ENCODE data around the gene OGA. TPM values are rescaled to one million over a fixed set of nuclear protein-coding genes. Genes with fewer than 3 reads are reported as not detected.

The OGA gene
- total RNA-seq, 2 experiments from 2014 or later, result 395 to 416 TPM

DNA sequence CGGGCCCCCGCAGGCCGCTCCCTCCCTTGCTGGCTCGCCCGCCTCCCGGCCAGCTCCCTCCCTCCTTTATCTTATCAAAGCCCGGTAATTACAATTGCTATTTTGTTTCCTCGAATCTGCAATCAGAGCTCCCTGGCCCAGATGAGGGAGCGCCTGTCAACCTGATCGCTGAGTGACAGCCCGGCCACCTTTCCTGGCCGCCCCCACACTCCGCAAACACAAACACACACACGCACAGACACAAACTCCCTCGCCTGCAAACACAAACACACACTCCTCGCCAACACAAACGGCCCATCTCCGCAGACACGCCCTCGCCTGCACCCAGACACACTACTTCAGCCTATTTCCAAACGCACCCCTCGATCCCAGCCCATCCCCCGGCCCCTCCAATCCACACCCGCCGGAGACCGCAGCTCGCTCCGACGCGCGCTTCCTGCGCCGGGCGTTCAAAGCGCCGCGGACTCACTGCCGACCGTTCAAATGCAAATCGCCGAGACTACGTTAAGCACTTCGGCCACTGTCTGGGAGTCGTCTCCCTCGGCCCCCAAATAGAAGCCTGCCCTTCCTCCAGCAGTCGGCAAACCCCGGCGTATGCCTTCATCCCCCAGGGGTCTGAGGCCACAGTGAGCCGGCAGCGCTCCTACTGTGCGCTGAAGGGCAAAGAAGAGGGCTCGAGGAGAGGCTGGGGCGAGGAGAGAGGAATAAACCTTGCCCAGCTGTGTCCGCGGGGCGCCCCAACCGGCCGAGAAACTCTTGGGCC is 39.3 kb downstream of the OGA start:
- Histone ChIP-seq H3K27me3 (ENCODE audit: control insufficient read depth in 1 of 2, insufficient read depth in 2 of 2, low read length in 2 of 2) (peaks cover 44 to 49% of the 10 kb centered on the region in 2 experiments), H3K4me3 (ENCODE audit: low read length) (peak overlapping the region; percentile 59), H3K27ac (ENCODE audit: low read depth in 1 of 2, low read length in 2 of 2) (no peak overlapping the region), H3K4me1 (ENCODE audit: insufficient read depth, low read length) (peaks cover 76% of the 10 kb centered on the region), H3K36me3 (ENCODE audit: insufficient read depth, low read length) (peaks cover under 1% of the 10 kb centered on the region), H3K9me3 (ENCODE audit: control insufficient read depth in 1 of 2, insufficient read depth in 1 of 2, low read length in 2 of 2) (peaks cover 0 to 28% of the 10 kb centered on the region in 2 experiments)
- DNase-seq (peak in 3 of 14 experiments; percentile 27 to 50 (median 48)), ATAC-seq (ENCODE audit: poor library complexity) (no peak)
- POLR2A ChIA-PET, result no interaction called here
- CTCF ChIA-PET, result no interaction called here
- intact Hi-C loops (cut with DNase I, micrococcal nuclease), result no loop called here
- Mint-ChIP-seq H3K4me3 (peak overlapping the region; percentile 52), H3K4me1 (ENCODE audit: low read depth) (peaks cover 63% of the 10 kb centered on the region), H3K9me3 (no peaks in the 10 kb centered on the region), H3K27ac (no peak overlapping the region), H3K27me3 (peaks cover 37% of the 10 kb centered on the region), H3K36me3 (ENCODE audit: low read depth) (peaks cover 6% of the 10 kb centered on the region)
- TF ChIP-seq, protein P1, sequence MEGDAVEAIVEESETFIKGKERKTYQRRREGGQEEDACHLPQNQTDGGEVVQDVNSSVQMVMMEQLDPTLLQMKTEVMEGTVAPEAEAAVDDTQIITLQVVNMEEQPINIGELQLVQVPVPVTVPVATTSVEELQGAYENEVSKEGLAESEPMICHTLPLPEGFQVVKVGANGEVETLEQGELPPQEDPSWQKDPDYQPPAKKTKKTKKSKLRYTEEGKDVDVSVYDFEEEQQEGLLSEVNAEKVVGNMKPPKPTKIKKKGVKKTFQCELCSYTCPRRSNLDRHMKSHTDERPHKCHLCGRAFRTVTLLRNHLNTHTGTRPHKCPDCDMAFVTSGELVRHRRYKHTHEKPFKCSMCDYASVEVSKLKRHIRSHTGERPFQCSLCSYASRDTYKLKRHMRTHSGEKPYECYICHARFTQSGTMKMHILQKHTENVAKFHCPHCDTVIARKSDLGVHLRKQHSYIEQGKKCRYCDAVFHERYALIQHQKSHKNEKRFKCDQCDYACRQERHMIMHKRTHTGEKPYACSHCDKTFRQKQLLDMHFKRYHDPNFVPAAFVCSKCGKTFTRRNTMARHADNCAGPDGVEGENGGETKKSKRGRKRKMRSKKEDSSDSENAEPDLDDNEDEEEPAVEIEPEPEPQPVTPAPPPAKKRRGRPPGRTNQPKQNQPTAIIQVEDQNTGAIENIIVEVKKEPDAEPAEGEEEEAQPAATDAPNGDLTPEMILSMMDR (IDR thresholded peaks at IDR 0.05), result no peak

DNA sequence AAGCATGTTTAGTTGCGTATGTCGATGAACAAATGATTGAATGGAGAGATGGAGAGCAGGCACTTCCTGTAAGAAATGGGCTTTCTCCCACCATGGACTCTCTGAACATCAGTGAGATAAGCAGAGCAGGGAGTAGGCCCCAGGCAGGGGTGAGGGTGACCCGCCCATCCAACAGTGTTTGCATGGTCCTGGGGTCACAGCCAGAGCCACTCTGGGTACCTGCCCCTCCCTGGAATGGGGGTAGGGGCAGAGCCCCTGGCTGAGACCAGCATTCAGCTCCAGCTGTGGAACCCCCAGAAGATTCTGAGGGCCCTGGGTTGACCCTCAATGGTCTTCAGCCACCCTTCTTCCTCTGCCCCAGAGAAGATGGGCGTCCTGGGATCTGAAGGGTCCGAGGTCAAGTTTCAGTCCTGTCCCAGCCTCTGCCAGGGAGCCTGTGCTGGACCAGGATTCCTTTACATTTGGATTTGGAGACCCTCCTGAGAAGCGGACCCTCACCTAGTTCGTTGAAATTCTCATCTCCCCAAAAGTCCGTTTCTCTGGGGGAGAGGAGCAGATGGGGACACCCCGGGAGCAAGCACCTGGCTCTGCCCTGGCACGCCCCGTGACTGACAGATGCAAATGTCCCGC is 40.0 kb downstream of the OGA start:
- H3K9me3 ChIP-seq (ENCODE audit: control insufficient read depth in 1 of 2, insufficient read depth in 1 of 2, low read length in 2 of 2), result peaks cover 0 to 28% of the 10 kb centered on the region in 2 experiments
- H3K27me3 ChIP-seq (ENCODE audit: control insufficient read depth in 1 of 2, insufficient read depth in 2 of 2, low read length in 2 of 2), result peaks cover 50 to 56% of the 10 kb centered on the region in 2 experiments
- H3K27ac Mint-ChIP-seq, result no peak overlapping the region
- intact Hi-C loops (cut with DNase I, micrococcal nuclease), result no loop called here
- no peaks in the 10 kb centered on the region for H3K9me3 Mint-ChIP-seq
- ChIA-PET CTCF (no interaction called here), POLR2A (no interaction called here)
- no peak for ATAC-seq (ENCODE audit: poor library complexity)
- no peak for DNase-seq
- H3K4me1 Mint-ChIP-seq (ENCODE audit: low read depth), result peaks cover 61% of the 10 kb centered on the region
- H3K4me1 ChIP-seq (ENCODE audit: insufficient read depth, low read length), result peaks cover 74% of the 10 kb centered on the region
- TF ChIP-seq, protein P1 (IDR thresholded peaks at IDR 0.05), result no peak
- no peaks in the 10 kb centered on the region for H3K36me3 ChIP-seq (ENCODE audit: insufficient read depth, low read length)
- peaks cover 44% of the 10 kb centered on the region for H3K27me3 Mint-ChIP-seq
- no peak overlapping the region for H3K4me3 ChIP-seq (ENCODE audit: low read length)
- H3K36me3 Mint-ChIP-seq (ENCODE audit: low read depth), result peaks cover 4% of the 10 kb centered on the region
- peak overlapping the region; percentile 73 for H3K4me3 Mint-ChIP-seq
- H3K27ac ChIP-seq (ENCODE audit: low read depth in 1 of 2, low read length in 2 of 2), result no peak overlapping the region

DNA sequence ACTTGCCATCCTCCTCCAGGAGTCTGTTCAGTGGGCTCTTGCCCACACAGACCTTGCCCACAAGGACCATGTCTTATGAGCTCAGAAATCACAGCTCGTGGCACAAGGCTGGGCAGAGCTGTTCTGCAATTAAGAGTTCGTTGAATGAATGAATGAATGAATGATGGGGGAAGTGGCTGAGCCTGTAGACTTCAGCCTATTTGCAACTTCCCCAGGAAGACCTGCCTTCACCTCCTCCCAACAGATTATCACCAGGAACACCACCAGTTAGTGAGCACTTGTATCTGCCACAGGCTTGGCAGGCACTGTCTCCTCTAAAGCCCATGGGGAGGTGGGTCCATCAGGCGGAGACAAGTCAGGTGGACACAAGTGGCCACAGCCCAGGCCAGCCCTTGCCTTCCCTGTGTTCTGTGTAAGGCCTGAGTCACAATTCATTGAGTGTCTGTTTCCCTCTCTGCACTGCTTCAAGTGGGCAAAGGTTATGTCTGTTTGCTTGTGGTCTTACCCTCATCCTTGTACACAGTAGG is 40.6 kb downstream of the OGA start:
- no peak overlapping the region for H3K4me3 ChIP-seq (ENCODE audit: low read length)
- no peak for DNase-seq
- no peaks in the 10 kb centered on the region for H3K36me3 ChIP-seq (ENCODE audit: insufficient read depth, low read length)
- ATAC-seq (ENCODE audit: poor library complexity), result no peak
- peaks cover 0 to 28% of the 10 kb centered on the region in 2 experiments for H3K9me3 ChIP-seq (ENCODE audit: control insufficient read depth in 1 of 2, insufficient read depth in 1 of 2, low read length in 2 of 2)
- ChIA-PET CTCF (no interaction called here), POLR2A (no interaction called here)
- intact Hi-C loops (cut with DNase I, micrococcal nuclease), result no loop called here
- Mint-ChIP-seq H3K9me3 (no peaks in the 10 kb centered on the region), H3K36me3 (ENCODE audit: low read depth) (no peaks in the 10 kb centered on the region), H3K27me3 (peaks cover 49% of the 10 kb centered on the region), H3K4me3 (peak overlapping the region; percentile 73), H3K4me1 (ENCODE audit: low read depth) (peaks cover 55% of the 10 kb centered on the region), H3K27ac (no peak overlapping the region)
- H3K27ac ChIP-seq (ENCODE audit: low read depth in 1 of 2, low read length in 2 of 2), result no peak overlapping the region
- H3K27me3 ChIP-seq (ENCODE audit: control insufficient read depth in 1 of 2, insufficient read depth in 2 of 2, low read length in 2 of 2), result peaks cover 55 to 62% of the 10 kb centered on the region in 2 experiments
- TF ChIP-seq, protein P1 (IDR thresholded peaks at IDR 0.05), result no peak
- peaks cover 70% of the 10 kb centered on the region for H3K4me1 ChIP-seq (ENCODE audit: insufficient read depth, low read length)

Data from CD4-positive, alpha-beta T cell (primary cell).